WI38 (cell line): ENCODE measurements around the gene COQ7.

ENCODE experiments used
- H3K4me3 ChIP-seq: 2 replicates; pipeline ENCODE4 v1.5.1; 2011; ENCODE audit warnings: low read depth, mild to moderate bottlenecking, control low read depth, low read length
- CTCF ChIP-seq: IDR thresholded peaks from 2 replicates; pipeline ENCODE4 v1.5.1; 2012; ENCODE audit warnings: low read depth, mild to moderate bottlenecking, control low read depth, low read length

COQ7 gene

GRCh38 chr16:19073344-19073743 is 5.9 kb downstream of the COQ7 start:
- no peak for TF ChIP-seq CTCF
- H3K4me3 ChIP-seq, result no peak overlapping the region

GRCh38 chr16:19073863-19074262 is 6.4 kb downstream of the COQ7 start:
- no peak overlapping the region for H3K4me3 ChIP-seq
- TF ChIP-seq CTCF, result no peak

GRCh38 chr16:19075511-19075910 is 8.1 kb downstream of the COQ7 start:
- no peak overlapping the region for H3K4me3 ChIP-seq
- no peak for TF ChIP-seq CTCF

- TF ChIP-seq CTCF, result no peak
- no peak overlapping the region for H3K4me3 ChIP-seq
These were observed 10.5 kb downstream of the COQ7 start for GRCh38 chr16:19077879-19078278.

GRCh38 chr16:19083670-19084069 is 16.3 kb downstream of the COQ7 start:
- TF ChIP-seq CTCF, result no peak

GRCh38 chr16:19084139-19084538 is 16.7 kb downstream of the COQ7 start:
- no peak overlapping the region for H3K4me3 ChIP-seq
- TF ChIP-seq CTCF, result no peak

More at GRCh38 chr16:19083670-19084069, 16.3 kb downstream of the COQ7 start:
- no peak overlapping the region for H3K4me3 ChIP-seq

GRCh38 chr16:19084879-19085278 is 17.5 kb downstream of the COQ7 start:
- no peak for TF ChIP-seq CTCF

More at GRCh38 chr16:19084879-19085278, 17.5 kb downstream of the COQ7 start:
- no peak overlapping the region for H3K4me3 ChIP-seq
